ENCODE results near the gene VPS13D. TPM values are rescaled to one million over a fixed set of nuclear protein-coding genes. Genes with fewer than 3 reads are reported as not detected.

VPS13D gene
- total and polyA plus RNA-seq, 2 donors, result 27.2 to 59.4 TPM

DNA sequence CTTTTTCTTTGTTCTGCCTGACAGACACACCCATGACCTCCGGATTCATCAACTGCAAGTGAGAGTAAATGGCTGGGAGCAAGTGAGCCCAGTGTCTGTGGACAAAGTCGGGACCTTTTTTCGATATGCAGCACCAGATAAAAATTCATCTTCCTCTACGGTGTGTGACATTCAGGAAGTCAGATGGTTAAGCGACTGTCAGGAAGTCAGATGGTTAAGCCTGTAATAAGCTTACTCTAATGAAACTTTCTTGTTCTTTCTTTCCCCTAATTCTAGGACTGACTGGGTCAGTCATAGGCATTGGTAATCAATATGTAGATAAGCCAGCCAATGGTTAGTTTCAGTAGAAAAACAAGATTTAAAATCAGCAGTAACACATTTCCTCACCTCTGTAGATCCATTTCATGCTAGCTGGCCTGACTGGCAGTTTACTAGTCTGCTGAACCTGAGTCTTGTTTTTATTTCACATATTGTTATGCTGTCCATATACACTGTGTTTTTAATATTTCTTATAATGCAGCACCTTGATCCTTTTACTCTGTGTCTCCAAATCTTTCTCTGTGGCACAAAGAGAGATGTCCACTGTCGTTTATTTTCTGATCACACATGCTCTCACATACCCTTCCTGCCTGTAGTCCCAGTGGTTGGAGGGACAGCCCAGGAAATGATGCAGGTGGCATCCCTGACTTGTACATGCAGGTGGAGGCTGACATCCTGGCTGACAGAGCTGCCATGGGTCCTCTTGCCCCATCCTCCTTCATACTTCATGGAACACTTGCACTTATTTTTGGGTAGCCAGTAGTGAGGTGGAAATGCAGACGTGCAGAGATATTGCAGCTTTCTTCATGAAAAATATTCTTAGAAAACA is 115.8 kb downstream of the VPS13D start:
- DNase-seq (ENCODE audit: extremely low spot score), result no peak
- 65% methylated on average over 7 of the region's 7 CpGs for WGBS
- Histone ChIP-seq H3K4me3 (ENCODE audit: low read depth, low read length) (no peak overlapping the region), H3K27ac (ENCODE audit: low read depth) (no peak overlapping the region), H3K4me1 (ENCODE audit: insufficient read depth) (no peaks in the 10 kb centered on the region), H3K36me3 (ENCODE audit: insufficient read depth) (peaks cover 4% of the 10 kb centered on the region)

DNA sequence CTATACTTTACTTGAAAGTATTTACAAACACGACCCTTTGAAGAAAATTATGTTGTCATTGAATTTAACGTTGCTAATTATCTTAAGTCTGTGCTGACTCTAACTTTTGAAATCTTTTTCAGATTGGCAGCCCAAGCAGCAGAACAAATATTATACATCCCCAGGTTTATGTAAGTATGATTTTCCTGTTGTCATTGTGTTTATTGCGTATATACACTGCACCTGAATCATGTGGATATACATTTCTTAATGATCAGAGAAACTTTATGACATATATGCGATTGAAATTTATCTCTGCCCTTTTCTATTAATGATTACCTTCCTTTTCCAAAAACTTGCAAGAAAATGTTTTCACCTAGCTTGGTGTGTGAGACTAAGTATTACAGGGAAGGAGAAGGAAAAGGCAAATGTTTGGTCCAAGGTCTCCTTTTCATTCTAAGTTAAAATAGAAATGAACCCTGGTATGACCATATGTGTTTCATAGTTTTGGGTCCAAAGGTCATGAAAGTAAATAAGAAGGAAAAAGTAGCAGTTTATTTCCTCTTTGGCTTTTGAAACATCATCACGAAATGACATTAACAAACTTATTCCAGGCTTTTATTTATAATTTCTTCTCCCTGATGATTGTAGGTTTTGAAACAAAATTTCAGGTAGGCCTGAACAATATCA is 116.8 kb downstream of the VPS13D start:
- no peak overlapping the region for H3K27ac ChIP-seq (ENCODE audit: low read depth)
- H3K4me1 ChIP-seq (ENCODE audit: insufficient read depth), result no peaks in the 10 kb centered on the region
- peaks cover 4% of the 10 kb centered on the region for H3K36me3 ChIP-seq (ENCODE audit: insufficient read depth)
- H3K4me3 ChIP-seq (ENCODE audit: low read depth, low read length), result no peak overlapping the region
- 83% methylated on average over 5 of the region's 5 CpGs for WGBS
- DNase-seq (ENCODE audit: extremely low spot score), result no peak

DNA sequence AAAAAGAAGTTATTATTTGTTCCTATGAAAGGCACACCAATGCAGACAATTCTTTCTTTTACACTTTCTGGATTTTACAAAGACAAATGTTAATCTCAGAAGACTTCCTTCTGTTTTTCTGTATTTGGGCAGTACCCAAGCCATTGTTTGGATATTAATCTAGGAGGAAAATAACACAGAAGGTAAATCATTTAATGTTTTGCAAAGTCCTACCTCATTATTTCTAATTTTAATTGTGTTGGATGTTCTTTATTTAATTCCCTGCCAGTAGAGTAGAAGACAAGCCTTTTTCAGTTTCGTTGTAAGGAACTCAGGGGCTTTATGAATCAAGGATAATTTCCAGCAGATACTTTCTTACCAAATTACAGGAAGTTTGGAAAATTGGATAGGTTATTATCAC is 118.3 kb downstream of the VPS13D start:
- peaks cover 4% of the 10 kb centered on the region for H3K36me3 ChIP-seq (ENCODE audit: insufficient read depth)
- 84% methylated on average over 1 of the region's 1 CpG for WGBS

DNA sequence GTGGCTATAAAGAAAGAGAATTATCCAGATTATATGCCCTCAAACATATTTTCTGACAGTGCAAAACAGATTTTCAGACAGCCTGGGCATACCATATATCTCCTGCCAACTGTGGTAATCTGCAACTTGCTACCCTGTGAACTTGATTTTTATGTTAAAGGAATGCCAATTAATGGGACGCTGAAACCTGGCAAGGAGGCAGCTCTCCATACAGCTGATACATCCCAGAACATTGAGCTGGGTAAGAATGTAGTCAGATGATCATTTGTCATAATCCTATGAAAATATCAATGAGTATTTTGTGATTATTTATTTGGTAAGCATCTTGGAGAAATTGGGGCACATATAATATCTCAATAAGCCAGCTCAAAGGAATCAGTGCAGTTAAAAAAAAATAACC is 124.2 kb downstream of the VPS13D start:
- no peak overlapping the region for H3K27ac ChIP-seq (ENCODE audit: low read depth)
- DNase-seq (ENCODE audit: extremely low spot score), result no peak
- H3K4me3 ChIP-seq (ENCODE audit: low read depth, low read length), result no peak overlapping the region
- WGBS, result 84% methylated on average over 1 of the region's 1 CpG
- no peaks in the 10 kb centered on the region for H3K4me1 ChIP-seq (ENCODE audit: insufficient read depth)
- H3K36me3 ChIP-seq (ENCODE audit: insufficient read depth), result peaks cover 5% of the 10 kb centered on the region

More for the DNA sequence above, 118.3 kb downstream of the VPS13D start:
- DNase-seq (ENCODE audit: extremely low spot score), result no peak
- no peaks in the 10 kb centered on the region for H3K4me1 ChIP-seq (ENCODE audit: insufficient read depth)
- H3K4me3 ChIP-seq (ENCODE audit: low read depth, low read length), result no peak overlapping the region
- H3K27ac ChIP-seq (ENCODE audit: low read depth), result no peak overlapping the region

DNA sequence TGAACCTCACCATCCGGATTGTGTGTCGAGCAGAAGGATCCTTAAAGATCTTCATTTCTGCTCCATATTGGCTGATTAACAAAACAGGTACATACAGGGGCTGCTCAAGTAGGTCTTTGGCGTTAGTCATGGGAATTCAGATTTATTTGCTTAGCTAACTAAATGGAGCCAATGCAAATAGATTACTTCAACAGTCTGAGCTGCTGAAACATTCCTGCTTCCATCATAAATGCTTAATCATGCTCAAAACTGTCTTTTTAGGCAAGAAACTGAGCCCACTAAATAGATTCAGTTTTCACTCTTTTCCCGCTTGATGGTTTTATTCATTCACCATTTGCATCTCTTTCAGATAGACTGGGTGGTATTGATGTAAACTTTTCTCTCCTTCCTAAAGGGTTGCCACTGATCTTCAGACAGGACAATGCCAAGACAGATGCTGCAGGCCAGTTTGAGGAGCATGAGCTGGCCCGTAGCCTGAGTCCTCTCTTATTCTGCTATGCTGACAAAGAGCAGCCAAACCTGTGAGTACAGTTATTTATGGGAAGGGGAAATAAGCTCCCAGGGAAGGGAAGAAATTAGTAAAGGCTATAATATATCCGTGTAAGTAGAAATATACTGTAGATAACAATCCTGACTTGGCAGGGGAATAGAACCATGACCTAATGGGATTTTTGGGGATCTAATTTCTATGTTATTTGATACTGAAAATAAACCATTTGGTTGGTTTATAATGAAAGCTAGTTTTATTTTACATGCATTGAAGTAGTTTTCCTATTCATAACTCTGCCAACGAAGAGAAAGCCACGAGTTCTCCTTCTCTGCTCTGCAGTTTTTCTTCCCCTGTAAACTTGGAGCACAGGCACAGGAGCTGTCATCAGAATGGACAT is 126.4 kb downstream of the VPS13D start:
- Histone ChIP-seq H3K27ac (ENCODE audit: low read depth) (no peak overlapping the region), H3K36me3 (ENCODE audit: insufficient read depth) (peaks cover 2% of the 10 kb centered on the region), H3K4me3 (ENCODE audit: low read depth, low read length) (no peak overlapping the region), H3K4me1 (ENCODE audit: insufficient read depth) (no peaks in the 10 kb centered on the region)
- DNase-seq (ENCODE audit: extremely low spot score), result no peak
- WGBS, result 47% methylated on average over 8 of the region's 8 CpGs

DNA sequence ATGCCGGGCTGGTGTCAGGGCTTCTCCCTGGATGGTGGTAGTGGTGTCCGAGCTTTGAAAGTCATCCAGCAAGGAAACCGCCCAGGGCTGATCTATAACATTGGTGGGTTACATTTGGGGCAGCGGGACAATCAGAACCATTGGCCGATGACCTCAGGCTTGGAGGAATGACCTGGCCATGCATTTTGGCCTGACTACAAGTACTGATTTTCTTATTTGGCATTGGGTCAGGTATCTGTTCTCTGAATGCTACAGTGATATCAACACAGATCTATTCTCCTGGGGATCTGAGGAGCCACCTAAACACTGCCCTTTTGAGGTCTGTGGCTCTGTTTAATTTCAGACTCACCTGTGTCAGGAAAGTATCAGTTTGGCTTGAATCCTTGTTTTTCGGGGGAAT is 128.7 kb downstream of the VPS13D start:
- Histone ChIP-seq H3K36me3 (ENCODE audit: insufficient read depth) (peaks cover 2% of the 10 kb centered on the region), H3K4me3 (ENCODE audit: low read depth, low read length) (no peak overlapping the region), H3K27ac (ENCODE audit: low read depth) (no peak overlapping the region), H3K4me1 (ENCODE audit: insufficient read depth) (no peaks in the 10 kb centered on the region)
- WGBS, result 90% methylated on average over 6 of the region's 6 CpGs
- DNase-seq (ENCODE audit: extremely low spot score), result no peak

DNA sequence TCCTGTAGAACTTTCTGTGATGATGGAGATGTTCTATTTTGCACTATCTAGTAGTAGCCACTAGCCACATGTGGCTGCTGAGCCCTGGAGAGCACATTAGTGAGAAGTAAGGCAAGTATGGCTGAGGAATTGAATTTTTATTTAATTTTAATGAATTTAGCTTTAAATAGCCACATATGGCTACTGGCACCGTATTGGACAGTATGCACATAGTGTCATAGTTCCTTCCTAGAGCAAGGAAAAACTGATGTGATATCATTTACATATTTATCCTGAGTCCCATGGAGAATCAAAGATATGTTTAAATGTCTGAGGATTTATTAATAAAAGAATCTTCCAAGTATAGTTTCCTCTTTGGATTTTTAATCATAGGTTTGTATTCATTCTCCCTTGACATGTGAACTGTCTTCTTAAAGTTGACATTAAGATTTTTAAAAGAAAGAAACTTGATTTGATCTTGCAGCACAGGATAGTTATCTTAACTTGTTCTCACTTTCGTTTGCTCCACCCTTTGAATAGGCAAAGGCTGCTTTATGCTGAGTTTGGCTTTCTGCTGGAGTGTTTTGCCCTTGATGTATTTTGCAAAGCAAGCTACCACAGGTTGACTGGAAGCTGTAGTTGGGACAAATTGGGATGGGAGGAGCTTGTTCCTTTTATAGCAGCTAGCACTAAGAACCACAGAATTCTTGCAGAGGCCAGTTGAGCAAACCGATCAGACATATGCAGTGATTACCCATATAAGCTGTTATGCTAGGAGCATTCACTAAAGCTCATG is 129.7 kb downstream of the VPS13D start:
- no peak for DNase-seq (ENCODE audit: extremely low spot score)
- Histone ChIP-seq H3K4me1 (ENCODE audit: insufficient read depth) (no peaks in the 10 kb centered on the region), H3K4me3 (ENCODE audit: low read depth, low read length) (no peak overlapping the region), H3K27ac (ENCODE audit: low read depth) (no peak overlapping the region), H3K36me3 (ENCODE audit: insufficient read depth) (peaks cover 4% of the 10 kb centered on the region)
- WGBS, result 67% methylated on average over 3 of the region's 3 CpGs

DNA sequence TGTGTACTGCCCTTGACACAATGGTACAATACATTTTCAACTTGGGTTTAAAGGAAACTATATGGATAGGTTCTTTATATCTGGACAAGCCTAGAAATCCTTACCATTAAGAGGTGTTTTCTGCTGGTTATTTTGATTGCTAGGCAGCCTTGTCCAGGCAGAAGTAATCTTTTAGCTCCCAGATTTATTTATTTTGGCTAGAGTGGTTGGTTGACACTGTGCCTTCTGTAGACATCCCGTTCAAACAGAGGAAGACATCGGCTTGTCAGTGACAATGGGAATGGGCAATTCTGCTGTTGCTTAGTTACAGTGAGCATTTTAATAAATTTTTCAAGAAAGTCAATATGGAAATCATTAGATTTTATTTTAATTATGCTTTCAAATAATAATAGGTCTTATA is 138.8 kb downstream of the VPS13D start:
- no peak for DNase-seq (ENCODE audit: extremely low spot score)
- Histone ChIP-seq H3K36me3 (ENCODE audit: insufficient read depth) (peaks cover 7% of the 10 kb centered on the region), H3K27ac (ENCODE audit: low read depth) (no peak overlapping the region), H3K4me3 (ENCODE audit: low read depth, low read length) (no peak overlapping the region), H3K4me1 (ENCODE audit: insufficient read depth) (no peaks in the 10 kb centered on the region)
- WGBS, result 75% methylated on average over 2 of the region's 2 CpGs

DNA sequence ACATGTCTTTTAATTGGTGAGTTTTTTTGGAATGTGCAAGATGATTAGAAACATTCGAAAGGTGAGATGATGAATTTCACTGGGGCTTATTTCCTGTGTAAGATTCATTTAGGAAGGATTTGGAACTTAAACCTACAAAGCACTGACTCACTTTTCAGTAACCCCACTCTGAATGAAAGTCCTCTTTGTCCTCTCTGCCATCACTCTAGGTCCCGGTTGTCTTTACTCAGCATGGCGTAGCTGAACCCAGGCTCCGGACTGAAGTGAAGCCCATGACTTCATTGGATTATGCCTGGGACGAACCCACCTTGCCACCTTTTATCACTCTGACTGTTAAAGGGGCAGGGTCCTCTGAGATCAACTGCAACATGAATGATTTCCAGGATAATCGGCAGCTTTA is 139.4 kb downstream of the VPS13D start:
- Histone ChIP-seq H3K36me3 (ENCODE audit: insufficient read depth) (peaks cover 7% of the 10 kb centered on the region), H3K27ac (ENCODE audit: low read depth) (no peak overlapping the region), H3K4me3 (ENCODE audit: low read depth, low read length) (no peak overlapping the region), H3K4me1 (ENCODE audit: insufficient read depth) (no peaks in the 10 kb centered on the region)
- DNase-seq (ENCODE audit: extremely low spot score), result no peak
- WGBS, result 90% methylated on average over 6 of the region's 6 CpGs

DNA sequence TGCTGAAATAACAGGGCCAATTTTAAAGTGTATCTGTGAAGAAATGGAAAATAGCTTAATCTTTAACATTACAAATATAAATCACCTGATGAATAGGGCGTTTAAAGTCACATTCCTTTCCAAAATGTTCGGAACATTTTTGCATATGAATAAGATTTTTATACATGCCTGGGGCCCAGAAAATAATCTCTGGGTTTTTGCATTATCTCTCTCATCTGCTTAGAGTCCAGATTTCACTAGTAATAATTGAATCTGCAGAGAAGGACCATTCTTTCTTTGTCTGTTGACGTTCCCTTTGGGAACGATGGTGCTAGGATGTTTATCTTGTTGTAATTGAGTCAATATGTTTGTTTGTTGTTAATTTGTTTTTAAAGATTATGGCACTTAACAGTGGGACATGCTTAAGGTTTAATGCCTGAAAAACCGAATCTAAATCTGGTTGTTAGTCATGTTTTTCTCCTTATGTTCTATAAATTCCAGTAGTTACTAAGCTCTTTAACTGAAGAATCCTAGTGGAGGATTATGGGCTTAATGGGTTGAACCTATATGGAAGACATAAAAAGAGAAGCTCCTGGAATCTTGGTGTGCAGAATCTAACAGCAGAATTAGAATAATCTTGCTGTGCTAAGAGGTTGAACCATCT is 140.6 kb downstream of the VPS13D start:
- WGBS, result 47% methylated on average over 5 of the region's 5 CpGs
- Histone ChIP-seq H3K4me3 (ENCODE audit: low read depth, low read length) (no peak overlapping the region), H3K4me1 (ENCODE audit: insufficient read depth) (no peaks in the 10 kb centered on the region), H3K27ac (ENCODE audit: low read depth) (no peak overlapping the region), H3K36me3 (ENCODE audit: insufficient read depth) (peaks cover 5% of the 10 kb centered on the region)
- DNase-seq (ENCODE audit: extremely low spot score), result no peak

DNA sequence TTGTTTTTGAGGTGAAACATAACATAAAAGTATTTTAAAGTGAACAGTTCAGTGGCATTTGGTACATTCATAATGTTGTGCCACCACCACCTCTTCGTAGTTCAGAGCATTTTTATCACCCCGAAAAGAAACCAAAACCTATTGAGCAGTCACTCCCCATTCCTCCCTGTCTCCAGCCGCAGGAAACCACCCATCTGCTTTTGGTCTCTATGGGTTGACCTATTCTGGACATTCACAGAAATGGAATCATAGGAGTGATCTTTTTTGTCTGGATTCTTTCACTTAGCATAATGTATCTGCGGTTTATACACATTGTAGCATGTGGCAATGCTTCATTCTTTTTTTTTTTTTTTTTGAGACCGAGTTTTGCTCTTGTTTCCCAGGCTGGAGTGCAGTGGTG is 141.2 kb downstream of the VPS13D start:
- WGBS, result 88% methylated on average over 5 of the region's 5 CpGs
- DNase-seq (ENCODE audit: extremely low spot score), result no peak
- H3K36me3 ChIP-seq (ENCODE audit: insufficient read depth), result peaks cover 5% of the 10 kb centered on the region
- no peaks in the 10 kb centered on the region for H3K4me1 ChIP-seq (ENCODE audit: insufficient read depth)
- no peak overlapping the region for H3K27ac ChIP-seq (ENCODE audit: low read depth)
- no peak overlapping the region for H3K4me3 ChIP-seq (ENCODE audit: low read depth, low read length)

DNA sequence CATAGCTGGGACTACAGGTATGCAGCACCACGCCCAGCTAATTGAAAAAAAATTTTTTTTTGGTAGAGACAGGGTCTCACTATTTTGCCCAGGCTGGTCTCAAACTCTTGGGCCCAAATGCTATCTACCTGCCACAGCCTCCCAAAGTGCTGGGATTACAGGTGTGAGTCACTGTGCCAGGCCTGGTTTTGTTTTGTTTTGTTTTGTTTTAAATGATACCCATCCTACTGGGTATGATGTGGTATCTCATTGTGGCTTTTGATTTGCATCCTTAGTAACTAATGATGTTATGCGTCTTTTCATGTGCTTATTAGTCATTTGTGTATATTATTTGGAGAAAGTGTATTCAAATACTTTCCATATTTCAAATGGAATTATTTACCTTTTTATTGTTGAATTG is 142.3 kb downstream of the VPS13D start:
- no peak overlapping the region for H3K4me3 ChIP-seq (ENCODE audit: low read depth, low read length)
- WGBS, result 95% methylated on average over 2 of the region's 2 CpGs
- H3K4me1 ChIP-seq (ENCODE audit: insufficient read depth), result no peaks in the 10 kb centered on the region
- H3K27ac ChIP-seq (ENCODE audit: low read depth), result no peak overlapping the region
- peaks cover 5% of the 10 kb centered on the region for H3K36me3 ChIP-seq (ENCODE audit: insufficient read depth)
- DNase-seq (ENCODE audit: extremely low spot score), result no peak
